MCF 10A (cell line): ENCODE measurements around the gene PSAP. TPM values are rescaled to one million over a fixed set of nuclear protein-coding genes. Genes with fewer than 3 reads are reported as not detected.
A peak's percentile ranks its signal among the peaks of the same experiment; 100 is the strongest.

Experiments used
- BruUV-seq: library from RNA; stranded (reverse); fragments of 400-500 nt; replicated peaks from 2 replicates; lab custom pipeline; 2021; lab: Mats Ljungman, UMichigan
- CTCF ChIA-PET: fragments of 300-600 bp; sonication (Branson Sonifier 250); formaldehyde crosslinking; extraction: SDS; loops from one replicate; lab custom pipeline; 2021; ENCODE audit warnings: antibody characterized with exemption, inconsistent platforms; lab: Yijun Ruan, JAX
- POLR2A ChIA-PET: fragments of 300-600, 350-650 bp; sonication (Branson Sonifier 250); formaldehyde crosslinking; extraction: SDS; loops from one replicate; lab custom pipeline; 2020; ENCODE audit warnings: antibody characterized with exemption, inconsistent platforms; lab: Yijun Ruan, JAX
- DNase-seq: peaks from one replicate; pipeline ENCODE4 v3.0.0-alpha.2; 2018; ENCODE audit not compliant: unreplicated experiment
- H3K27ac Mint-ChIP-seq: one replicate; pipeline ENCODE4 v1.8.0; 2022; ENCODE audit warnings: mild to moderate bottlenecking, low read depth, mixed read lengths; ENCODE audit not compliant: unreplicated experiment
- H3K27me3 Mint-ChIP-seq: one replicate; pipeline ENCODE4 v1.8.0; 2022; ENCODE audit warnings: mixed read lengths; ENCODE audit not compliant: insufficient read depth, unreplicated experiment
- H3K36me3 Mint-ChIP-seq: one replicate; pipeline ENCODE4 v1.8.0; 2022; ENCODE audit warnings: mild to moderate bottlenecking, moderate library complexity, mixed read lengths; ENCODE audit not compliant: insufficient read depth, unreplicated experiment
- H3K4me1 Mint-ChIP-seq: one replicate; pipeline ENCODE4 v1.8.0; 2022; ENCODE audit warnings: mixed read lengths; ENCODE audit not compliant: insufficient read depth, unreplicated experiment
- H3K4me3 Mint-ChIP-seq: one replicate; pipeline ENCODE4 v1.8.0; 2022; ENCODE audit warnings: mild to moderate bottlenecking, moderate library complexity, mixed read lengths; ENCODE audit not compliant: unreplicated experiment
- H3K9me3 Mint-ChIP-seq: one replicate; pipeline ENCODE4 v1.8.0; 2022; ENCODE audit warnings: mixed read lengths; ENCODE audit not compliant: unreplicated experiment
- CTCF ChIP-seq: fragments of 200-600 bp; IDR thresholded peaks from one replicate; pipeline ENCODE4 v1.8.0; 2022; ENCODE audit warnings: antibody characterized with exemption, mild to moderate bottlenecking; ENCODE audit not compliant: unreplicated experiment
- intact Hi-C: fragments of 100-400 bp; cut with micrococcal nuclease; formaldehyde crosslinking; loops from 2 replicates; pipeline ENCODE4 v1.14.1; 2022
- total RNA-seq: library from RNA; stranded (reverse); gene quantifications from 2 replicates; pipeline ENCODE4 v1.2.3, GENCODE V29; 2022

The PSAP gene
- total RNA-seq, 1 experiment from 2014 or later = 506 TPM

- Mint-ChIP-seq H3K27me3 (no peaks in the 10 kb centered on the region), H3K27ac (no peak overlapping the region), H3K4me1 (peaks cover 14% of the 10 kb centered on the region), H3K36me3 (peaks cover 76% of the 10 kb centered on the region), H3K4me3 (no peak overlapping the region), H3K9me3 (no peaks in the 10 kb centered on the region)
- intact Hi-C loops = no loop called here
- no peak for TF ChIP-seq CTCF
- CTCF ChIA-PET = interaction anchor here (0.5 to 4.0 kb wide), 4 partner anchors 13 to 66 kb away, joined by 3 to 28 read pairs (median 4); no protein-coding TSS in a partner anchor
- no TSS peak for BruUV-seq
- POLR2A ChIA-PET = interaction anchor here (1.4 kb wide), 1 partner anchor 19 kb away, joined by 4 read pairs; no protein-coding TSS in a partner anchor
- no peak for DNase-seq
Measured at GRCh38 chr10:71830726-71831125, 20.3 kb downstream of the PSAP start.

GRCh38 chr10:71829896-71830295 lies 21.2 kb downstream of the PSAP start:
- ChIA-PET CTCF (interaction anchor here (0.5 to 4.0 kb wide), 6 partner anchors 13 to 687 kb away, joined by 3 to 28 read pairs (median 3); no protein-coding TSS in a partner anchor), POLR2A (interaction anchor here (1.0 kb wide), 1 partner anchor 15 kb away, joined by 3 read pairs; no protein-coding TSS in a partner anchor)
- no peak for DNase-seq
- H3K4me1 Mint-ChIP-seq = peaks cover 12% of the 10 kb centered on the region
- intact Hi-C loops = no loop called here
- peaks cover 84% of the 10 kb centered on the region for H3K36me3 Mint-ChIP-seq
- H3K27me3 Mint-ChIP-seq = no peaks in the 10 kb centered on the region
- BruUV-seq = no TSS peak
- no peaks in the 10 kb centered on the region for H3K9me3 Mint-ChIP-seq
- H3K27ac Mint-ChIP-seq = peak overlapping the region; percentile 44
- TF ChIP-seq CTCF = no peak
- H3K4me3 Mint-ChIP-seq = no peak overlapping the region

GRCh38 chr10:71829171-71829570 lies 21.9 kb downstream of the PSAP start:
- H3K27ac Mint-ChIP-seq = no peak overlapping the region

GRCh38 chr10:71828702-71829101 lies 22.3 kb downstream of the PSAP start:
- Mint-ChIP-seq H3K36me3 (peaks cover 93% of the 10 kb centered on the region), H3K27ac (no peak overlapping the region), H3K27me3 (no peaks in the 10 kb centered on the region), H3K4me3 (no peak overlapping the region), H3K9me3 (no peaks in the 10 kb centered on the region), H3K4me1 (peaks cover 12% of the 10 kb centered on the region)
- BruUV-seq = no TSS peak
- no peak for TF ChIP-seq CTCF
- no peak for DNase-seq
- ChIA-PET CTCF (interaction anchor here (0.6 to 4.0 kb wide), 2 partner anchors 68 to 948 kb away, joined by 3 to 28 read pairs; no protein-coding TSS in a partner anchor), POLR2A (no interaction called here)
- intact Hi-C loops = no loop called here

More at GRCh38 chr10:71829171-71829570, 21.9 kb downstream of the PSAP start:
- ChIA-PET POLR2A (interaction anchor here (1.0 kb wide), 1 partner anchor 14 kb away, joined by 3 read pairs; no protein-coding TSS in a partner anchor), CTCF (interaction anchor here (0.6 to 4.0 kb wide), 2 partner anchors 68 to 948 kb away, joined by 3 to 28 read pairs; no protein-coding TSS in a partner anchor)
- Mint-ChIP-seq H3K4me1 (peaks cover 12% of the 10 kb centered on the region), H3K36me3 (peaks cover 90% of the 10 kb centered on the region), H3K27me3 (no peaks in the 10 kb centered on the region), H3K4me3 (no peak overlapping the region), H3K9me3 (no peaks in the 10 kb centered on the region)
- intact Hi-C loops = no loop called here
- BruUV-seq = no TSS peak
- DNase-seq = no peak
- TF ChIP-seq CTCF = no peak
